ENCODE results near the gene KAZN. TPM values are rescaled to one million over a fixed set of nuclear protein-coding genes. Genes with fewer than 3 reads are reported as not detected.
A peak's percentile ranks its signal among the peaks of the same experiment; 100 is the strongest.

KAZN gene
- total and polyA plus RNA-seq, 2 of the 8 experiments (the other 6 are each of a cell fraction or from before 2014, with no cell fraction given): 3.7 to 11.8 TPM

- no peak overlapping the region for H3K27ac ChIP-seq (ENCODE audit: low read depth, low read length)
- FAIRE-seq (no peak), DNase-seq (ENCODE audit: low read depth in 1 of 2, low spot score in 2 of 2) (no peak)
- H2AFZ ChIP-seq (ENCODE audit: low read length): no peak overlapping the region
- no peaks in the 10 kb centered on the region for H3K23me2 ChIP-seq (ENCODE audit: low read depth, low read length)
- H3K18ac ChIP-seq (ENCODE audit: extremely low read depth, low read length): no peak overlapping the region
- TF ChIP-seq SIRT6 (IDR thresholded peaks at IDR 0.05; ENCODE audit: low read length) (no peak), RAD21 (IDR thresholded peaks at IDR 0.05 in 1 of 2, conservative IDR thresholded peaks at IDR 0.05 in 1 of 2; ENCODE audit: low read depth in 2 of 2, low read length in 2 of 2) (no peak), SP4 (IDR thresholded peaks at IDR 0.05; ENCODE audit: low read length) (no peak), MAX (IDR thresholded peaks at IDR 0.05) (no peak), BCL11A (IDR thresholded peaks at IDR 0.05; ENCODE audit: low read depth in 2 of 2, low read length in 2 of 2) (no peak), KDM1A (IDR thresholded peaks at IDR 0.05; ENCODE audit: borderline replicate concordance, low read length) (no peak), SIN3A (conservative IDR thresholded peaks at IDR 0.05 in 1 of 2, IDR thresholded peaks at IDR 0.05 in 1 of 2; ENCODE audit: low read depth in 1 of 2, low read length in 2 of 2) (no peak), CBX5 (IDR thresholded peaks at IDR 0.05; ENCODE audit: low read depth, low read length) (no peak), CBX8 (IDR thresholded peaks at IDR 0.05; ENCODE audit: borderline replicate concordance, low read depth, low read length) (no peak), TAF1 (IDR thresholded peaks at IDR 0.05; ENCODE audit: low read depth, low read length) (no peak), TAF7 (optimal IDR thresholded peaks at IDR 0.05; ENCODE audit: borderline replicate concordance, low read depth, low read length) (no peak), RXRA (IDR thresholded peaks at IDR 0.05; ENCODE audit: insufficient read depth, low read depth, low read length) (no peak)
- H4K20me1 ChIP-seq (replicated peaks in 1 of 2; ENCODE audit: control insufficient read depth in 1 of 2, insufficient read depth in 2 of 2, low read length in 2 of 2): no peaks in the 10 kb centered on the region
- H3K4ac ChIP-seq (replicated peaks; ENCODE audit: insufficient read length, low read depth, low read length): no peak overlapping the region
- peak overlapping the region; percentile 27 for H4K91ac ChIP-seq (replicated peaks; ENCODE audit: insufficient read length, low read length)
- H3K36me3 ChIP-seq (ENCODE audit: control insufficient read depth in 2 of 4, insufficient read depth in 4 of 4, low read length in 3 of 4): no peaks in the 10 kb centered on the region
- no peak overlapping the region for H3K56ac ChIP-seq (replicated peaks; ENCODE audit: insufficient read length, low read depth, low read length)
- H2BK20ac ChIP-seq (ENCODE audit: low read length): no peak overlapping the region
- H3K9ac ChIP-seq (replicated peaks in 1 of 4; ENCODE audit: extremely low read depth in 1 of 4, low read depth in 3 of 4, low read length in 3 of 4): no peak overlapping the region
- H2BK15ac ChIP-seq (ENCODE audit: low read length): no peak overlapping the region
- H3K9me3 ChIP-seq (ENCODE audit: insufficient read depth in 2 of 2, low read depth in 1 of 2, low read length in 1 of 2): peaks cover 0 to 7% of the 10 kb centered on the region in 2 experiments; a peak in 2 of 4 replicates
- WGBS, 2 experiments (ENCODE audit: extremely low coverage in 1 of 2, insufficient coverage in 1 of 2, insufficient read length in 1 of 2, insufficient replicate concordance in 2 of 2, low coverage in 1 of 2, low lambda C conversion rate in 2 of 2, missing lambda C conversion rate in 1 of 2): 81% methylated on average over 6 of the region's 6 CpGs; no CpG with 5 or more reads in 1 of the 2 experiments
- no peak overlapping the region for H3K14ac ChIP-seq (ENCODE audit: insufficient read length)
- peaks cover 8 to 28% (median 20%) of the 10 kb centered on the region in 4 experiments for H3K4me1 ChIP-seq (replicated peaks in 1 of 4; ENCODE audit: control insufficient read depth in 3 of 4, insufficient read depth in 4 of 4, low read length in 3 of 4)
- H2AK5ac ChIP-seq (ENCODE audit: low read depth, low read length): no peak overlapping the region
- no peak overlapping the region for H3K23ac ChIP-seq (ENCODE audit: insufficient read length)
- no peaks in the 10 kb centered on the region for H3K79me1 ChIP-seq (ENCODE audit: low read depth, low read length)
- H2BK120ac ChIP-seq (replicated peaks; ENCODE audit: low read depth, low read length): no peak overlapping the region
- no peak overlapping the region for H4K5ac ChIP-seq (ENCODE audit: insufficient read length, low read depth, low read length)
- H3K4me2 ChIP-seq (ENCODE audit: insufficient read depth in 1 of 2, low read depth in 2 of 2, low read length in 2 of 2): no peak overlapping the region
- no peaks in the 10 kb centered on the region; a peak in 1 of 4 replicates for H3K79me2 ChIP-seq (ENCODE audit: control insufficient read depth in 1 of 2, insufficient read depth in 2 of 2, low read length in 2 of 2)
- CTCF ChIA-PET (ENCODE audit: partially characterized antibody): no interaction called here
- H3K27me3 ChIP-seq (replicated peaks in 1 of 4; ENCODE audit: control insufficient read depth in 3 of 4, extremely low read depth in 1 of 4, insufficient read depth in 3 of 4, low read length in 3 of 4): no peaks in the 10 kb centered on the region
- H2BK12ac ChIP-seq (ENCODE audit: low read depth, low read length): peak overlapping the region; percentile 72; the same call in 1 of the 2 replicates
- H4K8ac ChIP-seq (ENCODE audit: extremely low read depth, insufficient read depth, low read length): no peak overlapping the region
- H2BK5ac ChIP-seq (ENCODE audit: low read depth, low read length): 0 out of 2 replicates have a peak overlapping the region, but pooled peaks have one; percentile 49
- H3K4me3 ChIP-seq (ENCODE audit: extremely low read depth in 1 of 4, insufficient read depth in 2 of 4, low read depth in 3 of 4, low read length in 4 of 4): no peak overlapping the region
- POLR2A ChIA-PET (ENCODE audit: partially characterized antibody): no interaction called here
These were observed 350.9 kb downstream of the KAZN start for GRCh38 chr1:14949270-14949835.
